K562 (cell line): ENCODE measurements around the gene SHISA5. TPM values are rescaled to one million over a fixed set of nuclear protein-coding genes. Genes with fewer than 3 reads are reported as not detected.

Experiments used
- BHLHE40 ChIP-seq: IDR thresholded peaks from 2 replicates; pipeline ENCODE4 v1.6.1; 2011; ENCODE audit warnings: low read length, improper control_type of control experiment
- CREM ChIP-seq: IDR thresholded peaks from 2 replicates; pipeline ENCODE4 v1.6.1; 2014; ENCODE audit warnings: antibody characterized with exemption, low read depth
- CXXC5 ChIP-seq: fragments of 250-450 bp; sonication (Bioruptor Pico); IDR thresholded peaks from 2 replicates; pipeline ENCODE4 v1.8.0; 2022; ENCODE audit warnings: inconsistent platforms, mild to moderate bottlenecking, moderate library complexity
- FOS ChIP-seq: IDR thresholded peaks from 3 replicates; pipeline ENCODE4 v1.6.1; 2011; ENCODE audit not compliant: insufficient read length; ENCODE audit errors: extremely low read depth
- IFI16 ChIP-seq: fragments of 250-450 bp; sonication (Bioruptor Pico); IDR thresholded peaks from 2 replicates; pipeline ENCODE4 v2.1.2; 2022; ENCODE audit warnings: mild to moderate bottlenecking, inconsistent platforms
- JUN ChIP-seq, 2 experiments: sonication (generic) in 1 of 2; formaldehyde crosslinking in 1 of 2; IDR thresholded peaks; 2 replicates each; pipeline versions ENCODE4 v1.6.1 to v1.8.0; 2012 to 2022; ENCODE audit warnings: borderline replicate concordance in 2 of 2, mild to moderate bottlenecking in 2 of 2, improper control_type of control experiment in 1 of 2, low read depth in 1 of 2, low read length in 1 of 2, missing genetic modification reagents in 1 of 2
- KDM5B ChIP-seq: fragments of 200-600 bp; sonication (generic); IDR thresholded peaks from 2 replicates; pipeline ENCODE4 v1.6.1; 2012; ENCODE audit warnings: low read depth, mild to moderate bottlenecking, moderate library complexity, low read length, control low read depth, inconsistent platforms; ENCODE audit not compliant: insufficient replicate concordance
- PTTG1 ChIP-seq: fragments of 450-650 bp; IDR thresholded peaks from 2 replicates; pipeline ENCODE4 v1.6.1; 2016; ENCODE audit warnings: low read depth, mild to moderate bottlenecking, missing genetic modification characterization, missing compliant biosample characterization
- RB1 ChIP-seq: fragments of 450-650 bp; IDR thresholded peaks from 2 replicates; pipeline ENCODE4 v1.6.1; 2017; ENCODE audit warnings: low read depth, mild to moderate bottlenecking
- SIN3B ChIP-seq: fragments of 450-650 bp; IDR thresholded peaks from 2 replicates; pipeline ENCODE4 v1.6.1; 2017; ENCODE audit warnings: low read depth, mild to moderate bottlenecking, moderate library complexity
- SMAD4 ChIP-seq: fragments of 250-450 bp; sonication (Bioruptor Pico); conservative IDR thresholded peaks from 2 replicates; pipeline ENCODE4 v1.8.0; 2021; ENCODE audit warnings: inconsistent platforms, mild to moderate bottlenecking, moderate library complexity
- TSC22D4 ChIP-seq: fragments of 450-650 bp; IDR thresholded peaks from 2 replicates; pipeline ENCODE4 v1.6.1; 2016; ENCODE audit warnings: missing genetic modification characterization, missing biosample characterization, control low read depth
- TSHZ1 ChIP-seq: fragments of 250-450 bp; sonication (Bioruptor Pico); IDR thresholded peaks from 2 replicates; pipeline ENCODE4 v1.4.0; 2020; ENCODE audit warnings: mild to moderate bottlenecking, moderate library complexity
- U2AF1 ChIP-seq: fragments of 200-400 bp; formaldehyde crosslinking; optimal IDR thresholded peaks from 2 replicates; pipeline ENCODE3; 2017; ENCODE audit warnings: mild to moderate bottlenecking, low read depth, low read length, moderate library complexity
- ZC3H8 ChIP-seq: fragments of 450-650 bp; IDR thresholded peaks from 2 replicates; pipeline ENCODE4 v1.6.1; 2017
- ZNF121 ChIP-seq: sonication (generic); formaldehyde crosslinking; conservative IDR thresholded peaks from 2 replicates; pipeline ENCODE4 v1.8.0; 2022; ENCODE audit warnings: missing genetic modification reagents
- polyA plus RNA-seq, 8 experiments: library from polyadenylated mRNA; depleted of rRNA in 4 of 8; stranded (reverse) in 5 of 8; unstranded in 3 of 8; fragments of >200 nt; fragmentation: Nextera tagmentation in 2 of 8; fragmentation: Illumina TruSeq in 1 of 8; extraction: Ambion mirVana in 2 of 8; extraction: Trizol in 1 of 8; gene quantifications; 2 replicates each; pipeline versions ENCODE4 v1.2.1 to v1.2.3, GENCODE V29; 2011 to 2014; ENCODE audit warnings: inconsistent platforms in 1 of 8, missing spikeins in 1 of 8
- total RNA-seq, 7 experiments: library from RNA; depleted of rRNA in 6 of 7; stranded (reverse); fragments of >200 nt in 6 of 7; fragmentation: Illumina TruSeq in 2 of 7; extraction: Trizol in 2 of 7; gene quantifications; 2 replicates each; pipeline versions ENCODE4 v1.2.1 to v1.2.3, GENCODE V29; 2011 to 2021; ENCODE audit warnings: low replicate concordance in 1 of 7

Gene SHISA5
- total and polyA plus RNA-seq, 9 of the 15 experiments (the other 6 are each of a cell fraction or from before 2014, with no cell fraction given): 8.4 to 85.8 (median 56.1) TPM

GRCh38 chr3:48446425-48447193 is 57.4 kb downstream of the SHISA5 start, which contains the start of gene ATRIP (continued):
- TF ChIP-seq RB1 (peak; percentile 77), ZC3H8 (no peak), IFI16 (no peak), SMAD4 (CRISPR knock-in tag) (peak; percentile 65; the same call in 1 of the 2 replicates), PTTG1 (tag) (no peak), JUN (IDR thresholded peaks at IDR 0.05; ENCODE audit: borderline replicate concordance, low read depth, low read length) (peak; percentile 3; the same call in 1 of the 2 replicates), JUN (CRISPR knock-in tag; IDR thresholded peaks at IDR 0.05; ENCODE audit: borderline replicate concordance) (no peak; the same call in 1 of the 2 replicates), FOS (peak; percentile 21), KDM5B (peak; percentile 91), ZNF121 (CRISPR knock-in tag) (no peak), CXXC5 (peak; percentile 81), BHLHE40 (0 out of 2 replicates have a peak, but pooled peaks have one; percentile 13), SIN3B (peak; percentile 91), CREM (peak; percentile 99), TSC22D4 (no peak), TSHZ1 (CRISPR knock-in tag) (no peak), U2AF1 (peak; percentile 59)
